ENCODE measurements around the gene CLIP4. TPM values are rescaled to one million over a fixed set of nuclear protein-coding genes. Genes with fewer than 3 reads are reported as not detected.

Gene CLIP4
- total and polyA plus RNA-seq, 2 experiments from 2014 or later = 0.06 to 0.14 TPM

DNA sequence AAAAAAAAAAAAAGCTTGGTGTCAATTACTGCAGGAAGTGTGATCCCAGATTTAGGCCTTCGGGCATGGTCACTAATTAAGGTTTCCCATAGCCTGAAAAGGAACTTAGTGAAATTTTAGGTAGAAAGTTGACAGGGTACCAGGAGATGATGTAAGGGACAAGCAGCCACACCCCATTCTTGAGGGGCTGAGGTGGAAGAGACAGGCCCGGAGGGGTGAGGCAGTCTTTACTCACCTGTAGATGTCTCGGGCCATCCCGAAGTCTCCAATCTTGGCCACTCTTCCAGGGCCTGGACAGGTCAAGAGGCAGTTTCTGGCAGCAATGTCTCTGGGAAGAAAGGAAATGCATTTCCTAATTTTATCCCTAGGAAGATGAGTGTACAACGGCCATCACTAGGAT, 94.3 kb downstream of the CLIP4 start (continued):
- TF ChIP-seq, protein P1, sequence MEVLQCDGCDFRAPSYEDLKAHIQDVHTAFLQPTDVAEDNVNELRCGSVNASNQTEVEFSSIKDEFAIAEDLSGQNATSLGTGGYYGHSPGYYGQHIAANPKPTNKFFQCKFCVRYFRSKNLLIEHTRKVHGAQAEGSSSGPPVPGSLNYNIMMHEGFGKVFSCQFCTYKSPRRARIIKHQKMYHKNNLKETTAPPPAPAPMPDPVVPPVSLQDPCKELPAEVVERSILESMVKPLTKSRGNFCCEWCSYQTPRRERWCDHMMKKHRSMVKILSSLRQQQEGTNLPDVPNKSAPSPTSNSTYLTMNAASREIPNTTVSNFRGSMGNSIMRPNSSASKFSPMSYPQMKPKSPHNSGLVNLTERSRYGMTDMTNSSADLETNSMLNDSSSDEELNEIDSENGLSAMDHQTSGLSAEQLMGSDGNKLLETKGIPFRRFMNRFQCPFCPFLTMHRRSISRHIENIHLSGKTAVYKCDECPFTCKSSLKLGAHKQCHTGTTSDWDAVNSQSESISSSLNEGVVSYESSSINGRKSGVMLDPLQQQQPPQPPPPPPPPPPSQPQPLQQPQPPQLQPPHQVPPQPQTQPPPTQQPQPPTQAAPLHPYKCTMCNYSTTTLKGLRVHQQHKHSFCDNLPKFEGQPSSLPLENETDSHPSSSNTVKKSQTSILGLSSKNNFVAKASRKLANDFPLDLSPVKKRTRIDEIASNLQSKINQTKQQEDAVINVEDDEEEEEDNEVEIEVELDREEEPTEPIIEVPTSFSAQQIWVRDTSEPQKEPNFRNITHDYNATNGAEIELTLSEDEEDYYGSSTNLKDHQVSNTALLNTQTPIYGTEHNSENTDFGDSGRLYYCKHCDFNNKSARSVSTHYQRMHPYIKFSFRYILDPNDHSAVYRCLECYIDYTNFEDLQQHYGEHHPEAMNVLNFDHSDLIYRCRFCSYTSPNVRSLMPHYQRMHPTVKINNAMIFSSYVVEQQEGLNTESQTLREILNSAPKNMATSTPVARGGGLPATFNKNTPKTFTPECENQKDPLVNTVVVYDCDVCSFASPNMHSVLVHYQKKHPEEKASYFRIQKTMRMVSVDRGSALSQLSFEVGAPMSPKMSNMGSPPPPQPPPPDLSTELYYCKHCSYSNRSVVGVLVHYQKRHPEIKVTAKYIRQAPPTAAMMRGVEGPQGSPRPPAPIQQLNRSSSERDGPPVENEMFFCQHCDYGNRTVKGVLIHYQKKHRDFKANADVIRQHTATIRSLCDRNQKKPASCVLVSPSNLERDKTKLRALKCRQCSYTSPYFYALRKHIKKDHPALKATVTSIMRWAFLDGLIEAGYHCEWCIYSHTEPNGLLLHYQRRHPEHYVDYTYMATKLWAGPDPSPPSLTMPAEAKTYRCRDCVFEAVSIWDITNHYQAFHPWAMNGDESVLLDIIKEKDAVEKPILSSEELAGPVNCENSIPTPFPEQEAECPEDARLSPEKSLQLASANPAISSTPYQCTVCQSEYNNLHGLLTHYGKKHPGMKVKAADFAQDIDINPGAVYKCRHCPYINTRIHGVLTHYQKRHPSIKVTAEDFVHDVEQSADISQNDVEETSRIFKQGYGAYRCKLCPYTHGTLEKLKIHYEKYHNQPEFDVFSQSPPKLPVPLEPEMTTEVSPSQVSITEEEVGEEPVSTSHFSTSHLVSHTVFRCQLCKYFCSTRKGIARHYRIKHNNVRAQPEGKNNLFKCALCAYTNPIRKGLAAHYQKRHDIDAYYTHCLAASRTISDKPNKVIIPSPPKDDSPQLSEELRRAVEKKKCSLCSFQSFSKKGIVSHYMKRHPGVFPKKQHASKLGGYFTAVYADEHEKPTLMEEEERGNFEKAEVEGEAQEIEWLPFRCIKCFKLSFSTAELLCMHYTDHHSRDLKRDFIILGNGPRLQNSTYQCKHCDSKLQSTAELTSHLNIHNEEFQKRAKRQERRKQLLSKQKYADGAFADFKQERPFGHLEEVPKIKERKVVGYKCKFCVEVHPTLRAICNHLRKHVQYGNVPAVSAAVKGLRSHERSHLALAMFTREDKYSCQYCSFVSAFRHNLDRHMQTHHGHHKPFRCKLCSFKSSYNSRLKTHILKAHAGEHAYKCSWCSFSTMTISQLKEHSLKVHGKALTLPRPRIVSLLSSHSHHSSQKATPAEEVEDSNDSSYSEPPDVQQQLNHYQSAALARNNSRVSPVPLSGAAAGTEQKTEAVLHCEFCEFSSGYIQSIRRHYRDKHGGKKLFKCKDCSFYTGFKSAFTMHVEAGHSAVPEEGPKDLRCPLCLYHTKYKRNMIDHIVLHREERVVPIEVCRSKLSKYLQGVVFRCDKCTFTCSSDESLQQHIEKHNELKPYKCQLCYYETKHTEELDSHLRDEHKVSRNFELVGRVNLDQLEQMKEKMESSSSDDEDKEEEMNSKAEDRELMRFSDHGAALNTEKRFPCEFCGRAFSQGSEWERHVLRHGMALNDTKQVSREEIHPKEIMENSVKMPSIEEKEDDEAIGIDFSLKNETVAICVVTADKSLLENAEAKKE (CRISPR knock-in tag; IDR thresholded peaks at IDR 0.05) = no peak
- TF ChIP-seq CREB1 (CRISPR knock-in tag; IDR thresholded peaks at IDR 0.05; ENCODE audit: low read depth) (no peak), POLR2AphosphoS5 (IDR thresholded peaks at IDR 0.05; ENCODE audit: low read depth) (no peak)

DNA sequence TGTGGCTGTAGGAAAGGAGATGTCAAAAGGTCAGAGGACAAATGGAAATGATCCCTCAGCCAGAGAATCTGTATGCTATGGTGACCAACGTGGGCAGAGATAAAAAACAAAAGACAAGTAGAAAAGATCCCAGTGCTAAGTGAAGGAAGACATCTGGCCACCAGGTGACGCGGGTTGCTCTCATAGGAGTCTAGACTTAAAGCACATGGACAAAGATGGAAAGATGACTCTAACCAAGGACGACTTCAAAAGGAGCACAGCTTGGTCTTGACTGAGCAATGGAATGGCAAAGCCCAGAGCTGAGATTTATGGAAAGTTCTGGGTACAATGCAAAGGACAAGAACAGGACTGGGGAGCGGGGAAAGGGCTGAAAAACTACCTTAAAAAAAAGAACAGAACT, 96.8 kb downstream of the CLIP4 start:
- TF ChIP-seq, protein P2, sequence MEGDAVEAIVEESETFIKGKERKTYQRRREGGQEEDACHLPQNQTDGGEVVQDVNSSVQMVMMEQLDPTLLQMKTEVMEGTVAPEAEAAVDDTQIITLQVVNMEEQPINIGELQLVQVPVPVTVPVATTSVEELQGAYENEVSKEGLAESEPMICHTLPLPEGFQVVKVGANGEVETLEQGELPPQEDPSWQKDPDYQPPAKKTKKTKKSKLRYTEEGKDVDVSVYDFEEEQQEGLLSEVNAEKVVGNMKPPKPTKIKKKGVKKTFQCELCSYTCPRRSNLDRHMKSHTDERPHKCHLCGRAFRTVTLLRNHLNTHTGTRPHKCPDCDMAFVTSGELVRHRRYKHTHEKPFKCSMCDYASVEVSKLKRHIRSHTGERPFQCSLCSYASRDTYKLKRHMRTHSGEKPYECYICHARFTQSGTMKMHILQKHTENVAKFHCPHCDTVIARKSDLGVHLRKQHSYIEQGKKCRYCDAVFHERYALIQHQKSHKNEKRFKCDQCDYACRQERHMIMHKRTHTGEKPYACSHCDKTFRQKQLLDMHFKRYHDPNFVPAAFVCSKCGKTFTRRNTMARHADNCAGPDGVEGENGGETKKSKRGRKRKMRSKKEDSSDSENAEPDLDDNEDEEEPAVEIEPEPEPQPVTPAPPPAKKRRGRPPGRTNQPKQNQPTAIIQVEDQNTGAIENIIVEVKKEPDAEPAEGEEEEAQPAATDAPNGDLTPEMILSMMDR (conservative IDR thresholded peaks at IDR 0.05; ENCODE audit: low read depth in 2 of 2) = peak; percentile 17 to 29; a peak in 3 of 4 replicates
- TF ChIP-seq, protein P3, sequence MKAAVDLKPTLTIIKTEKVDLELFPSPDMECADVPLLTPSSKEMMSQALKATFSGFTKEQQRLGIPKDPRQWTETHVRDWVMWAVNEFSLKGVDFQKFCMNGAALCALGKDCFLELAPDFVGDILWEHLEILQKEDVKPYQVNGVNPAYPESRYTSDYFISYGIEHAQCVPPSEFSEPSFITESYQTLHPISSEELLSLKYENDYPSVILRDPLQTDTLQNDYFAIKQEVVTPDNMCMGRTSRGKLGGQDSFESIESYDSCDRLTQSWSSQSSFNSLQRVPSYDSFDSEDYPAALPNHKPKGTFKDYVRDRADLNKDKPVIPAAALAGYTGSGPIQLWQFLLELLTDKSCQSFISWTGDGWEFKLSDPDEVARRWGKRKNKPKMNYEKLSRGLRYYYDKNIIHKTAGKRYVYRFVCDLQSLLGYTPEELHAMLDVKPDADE (IDR thresholded peaks at IDR 0.05) = no peak
- DNase-seq (ENCODE audit: low spot score) = no peak
- no peak for ATAC-seq
- H3K27ac ChIP-seq (ENCODE audit: low read depth) = no peak overlapping the region
- H4K20me1 ChIP-seq (replicated peaks; ENCODE audit: insufficient read depth) = no peaks in the 10 kb centered on the region
- H3K4me2 ChIP-seq = no peak overlapping the region
- H3K36me3 ChIP-seq (ENCODE audit: insufficient read depth) = no peaks in the 10 kb centered on the region
- Mint-ChIP-seq H3K4me3 (no peak overlapping the region), H3K27me3 (ENCODE audit: insufficient read depth, low read depth, poor library complexity) (peaks cover 2% of the 10 kb centered on the region), H3K36me3 (ENCODE audit: low read depth) (no peaks in the 10 kb centered on the region), H3K4me1 (peaks cover 12% of the 10 kb centered on the region), H3K9me3 (no peaks in the 10 kb centered on the region), H3K27ac (no peak overlapping the region)
- no peaks in the 10 kb centered on the region for H3K79me2 ChIP-seq (replicated peaks; ENCODE audit: insufficient read depth)
- H3K27me3 ChIP-seq (ENCODE audit: insufficient read depth) = no peaks in the 10 kb centered on the region
- no peak overlapping the region for H3K4me3 ChIP-seq
- no peaks in the 10 kb centered on the region for H3K9me2 ChIP-seq (ENCODE audit: insufficient read depth)
- H2AFZ ChIP-seq = no peak overlapping the region
- peaks cover 4% of the 10 kb centered on the region; the same call in 1 of the 2 replicates for H3K4me1 ChIP-seq (ENCODE audit: insufficient read depth)
- H3F3A ChIP-seq (replicated peaks; ENCODE audit: low read depth) = no peaks in the 10 kb centered on the region
